Mucosa of gallbladder (tissue), 1 donor: Measurements from ENCODE around the gene EPSTI1. TPM values are rescaled to one million over a fixed set of nuclear protein-coding genes. Genes with fewer than 3 reads are reported as not detected.
A peak's percentile ranks its signal among the peaks of the same experiment; 100 is the strongest.

Source experiments
- DNase-seq: peaks from one replicate; pipeline ENCODE4 v3.0.0-alpha.2; 2020; ENCODE audit warnings: low spot score
- total RNA-seq: library from RNA; stranded (reverse); gene quantifications from one replicate; pipeline ENCODE4 v1.2.1, GENCODE V29; 2021
- donor health status: DM: no; HTN: no; CAD: no.

The EPSTI1 gene
- total RNA-seq, 1 donor from 2014 or later = 9.0 TPM

GRCh38 chr13:42852136-42852535 is 139.9 kb downstream of the EPSTI1 start:
- no peak for DNase-seq

- no peak for DNase-seq
Measured at GRCh38 chr13:42849200-42849599, 142.8 kb downstream of the EPSTI1 start.

- no peak for DNase-seq
Measured at GRCh38 chr13:42847891-42848663, 144.0 kb downstream of the EPSTI1 start.

- DNase-seq = peak; percentile 27
Measured at GRCh38 chr13:42836930-42837690, 154.9 kb downstream of the EPSTI1 start.

Other genes starting within 250 kb of the EPSTI1 start
- gene FAM216B, start 210.7 kb downstream of the EPSTI1 start, total RNA-seq = not detected
- gene DNAJC15, start 31.3 kb upstream of the EPSTI1 start, total RNA-seq = 17.6 TPM